ENCODE results near the gene ZNF385B. TPM values are rescaled to one million over a fixed set of nuclear protein-coding genes. Genes with fewer than 3 reads are reported as not detected.

ZNF385B gene
- total RNA-seq, 1 experiment from 2014 or later = 0.57 TPM

DNA sequence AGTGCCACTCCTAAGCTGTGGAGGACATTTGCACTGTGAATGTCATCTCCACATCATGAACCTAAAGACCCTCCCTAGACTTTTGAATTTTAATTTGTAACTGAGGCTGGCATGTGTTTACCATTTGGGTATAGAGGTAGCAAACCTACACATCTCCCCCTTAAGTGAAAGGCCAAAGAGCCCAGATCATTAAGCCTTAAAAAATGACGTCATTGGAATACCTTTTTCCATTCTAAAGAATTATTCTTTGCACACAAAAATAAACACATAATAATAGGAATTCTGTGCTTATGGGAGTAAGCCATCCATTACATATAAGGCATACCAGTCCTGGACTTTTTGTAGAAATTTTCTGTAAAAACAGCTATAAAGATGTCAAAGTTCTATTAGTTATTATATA, 38.9 kb downstream of the ZNF385B start:
- no peaks in the 10 kb centered on the region for H3K36me3 Mint-ChIP-seq (ENCODE audit: insufficient read depth, unreplicated experiment)
- H3K27me3 Mint-ChIP-seq (ENCODE audit: unreplicated experiment) = no peaks in the 10 kb centered on the region
- BruUV-seq (replicated peaks) = no TSS peak
- H3K4me3 Mint-ChIP-seq (ENCODE audit: low read depth, unreplicated experiment) = no peak overlapping the region
- no peak for DNase-seq
- peaks cover 6% of the 10 kb centered on the region for H3K4me1 Mint-ChIP-seq (ENCODE audit: low read depth, unreplicated experiment)
- CTCF ChIA-PET = no interaction called here
- no peaks in the 10 kb centered on the region for H3K9me3 Mint-ChIP-seq (ENCODE audit: low read depth, unreplicated experiment)
- H3K27ac Mint-ChIP-seq (ENCODE audit: unreplicated experiment) = no peak overlapping the region
- intact Hi-C loops (cut with micrococcal nuclease; ENCODE audit: unreplicated experiment) = no loop called here
- TF ChIP-seq, protein P1, sequence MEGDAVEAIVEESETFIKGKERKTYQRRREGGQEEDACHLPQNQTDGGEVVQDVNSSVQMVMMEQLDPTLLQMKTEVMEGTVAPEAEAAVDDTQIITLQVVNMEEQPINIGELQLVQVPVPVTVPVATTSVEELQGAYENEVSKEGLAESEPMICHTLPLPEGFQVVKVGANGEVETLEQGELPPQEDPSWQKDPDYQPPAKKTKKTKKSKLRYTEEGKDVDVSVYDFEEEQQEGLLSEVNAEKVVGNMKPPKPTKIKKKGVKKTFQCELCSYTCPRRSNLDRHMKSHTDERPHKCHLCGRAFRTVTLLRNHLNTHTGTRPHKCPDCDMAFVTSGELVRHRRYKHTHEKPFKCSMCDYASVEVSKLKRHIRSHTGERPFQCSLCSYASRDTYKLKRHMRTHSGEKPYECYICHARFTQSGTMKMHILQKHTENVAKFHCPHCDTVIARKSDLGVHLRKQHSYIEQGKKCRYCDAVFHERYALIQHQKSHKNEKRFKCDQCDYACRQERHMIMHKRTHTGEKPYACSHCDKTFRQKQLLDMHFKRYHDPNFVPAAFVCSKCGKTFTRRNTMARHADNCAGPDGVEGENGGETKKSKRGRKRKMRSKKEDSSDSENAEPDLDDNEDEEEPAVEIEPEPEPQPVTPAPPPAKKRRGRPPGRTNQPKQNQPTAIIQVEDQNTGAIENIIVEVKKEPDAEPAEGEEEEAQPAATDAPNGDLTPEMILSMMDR (IDR thresholded peaks at IDR 0.05; ENCODE audit: unreplicated experiment) = no peak

GRCh38 chr2:179818546-179818945, 42.9 kb downstream of the ZNF385B start:
- no peaks in the 10 kb centered on the region for H3K27me3 Mint-ChIP-seq (ENCODE audit: unreplicated experiment)
- no peaks in the 10 kb centered on the region for H3K36me3 Mint-ChIP-seq (ENCODE audit: insufficient read depth, unreplicated experiment)
- DNase-seq = no peak
- BruUV-seq (replicated peaks) = no TSS peak
- intact Hi-C loops (cut with micrococcal nuclease; ENCODE audit: unreplicated experiment) = no loop called here
- H3K9me3 Mint-ChIP-seq (ENCODE audit: low read depth, unreplicated experiment) = no peaks in the 10 kb centered on the region
- no peak overlapping the region for H3K4me3 Mint-ChIP-seq (ENCODE audit: low read depth, unreplicated experiment)
- peaks cover 12% of the 10 kb centered on the region for H3K4me1 Mint-ChIP-seq (ENCODE audit: low read depth, unreplicated experiment)
- TF ChIP-seq, protein P1 (IDR thresholded peaks at IDR 0.05; ENCODE audit: unreplicated experiment) = no peak
- CTCF ChIA-PET = interaction anchor here (0.7 kb wide), 1 partner anchor 812 kb away, joined by 3 read pairs; no protein-coding TSS in a partner anchor
- no peak overlapping the region for H3K27ac Mint-ChIP-seq (ENCODE audit: unreplicated experiment)

DNA sequence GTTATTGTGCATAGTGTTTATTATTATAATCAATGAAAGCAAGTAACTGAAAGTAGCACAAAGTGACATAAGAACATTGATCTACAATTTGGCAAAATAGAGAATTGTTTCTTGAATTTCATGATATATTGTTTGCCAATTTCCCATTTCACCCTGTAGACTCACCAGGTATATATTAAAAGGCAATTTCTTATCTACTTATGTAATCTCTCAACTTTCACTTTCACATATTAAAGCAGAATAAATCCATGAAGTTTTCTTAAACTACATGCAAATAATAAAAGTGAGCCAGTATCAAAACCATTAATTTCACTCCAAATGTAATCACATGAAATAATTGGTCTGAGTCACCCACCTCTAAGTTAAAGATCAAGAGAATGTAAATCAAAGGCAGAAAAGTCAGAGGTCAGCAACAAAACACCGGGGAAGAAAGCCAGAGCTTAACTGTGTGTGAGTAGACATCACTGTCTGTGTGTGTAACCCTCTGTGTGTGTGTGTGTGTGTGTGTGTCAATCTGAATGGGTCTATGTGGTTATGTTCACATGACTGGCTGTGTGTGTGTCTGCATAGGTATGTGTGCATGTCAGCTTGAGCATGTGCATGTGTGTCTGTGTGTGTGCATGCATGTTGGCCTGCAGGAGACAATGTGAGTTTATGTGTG, 44.1 kb downstream of the ZNF385B start:
- H3K36me3 Mint-ChIP-seq (ENCODE audit: insufficient read depth, unreplicated experiment) = no peaks in the 10 kb centered on the region
- intact Hi-C loops (cut with micrococcal nuclease; ENCODE audit: unreplicated experiment) = no loop called here

GRCh38 chr2:179814050-179814449, 47.4 kb downstream of the ZNF385B start:
- H3K9me3 Mint-ChIP-seq (ENCODE audit: low read depth, unreplicated experiment) = no peaks in the 10 kb centered on the region
- TF ChIP-seq, protein P1 (IDR thresholded peaks at IDR 0.05; ENCODE audit: unreplicated experiment) = no peak
- H3K36me3 Mint-ChIP-seq (ENCODE audit: insufficient read depth, unreplicated experiment) = no peaks in the 10 kb centered on the region
- BruUV-seq (replicated peaks) = no TSS peak
- no peaks in the 10 kb centered on the region for H3K27me3 Mint-ChIP-seq (ENCODE audit: unreplicated experiment)
- no peak overlapping the region for H3K4me3 Mint-ChIP-seq (ENCODE audit: low read depth, unreplicated experiment)
- CTCF ChIA-PET = no interaction called here
- DNase-seq = no peak
- H3K4me1 Mint-ChIP-seq (ENCODE audit: low read depth, unreplicated experiment) = peaks cover 12% of the 10 kb centered on the region
- no peak overlapping the region for H3K27ac Mint-ChIP-seq (ENCODE audit: unreplicated experiment)
- intact Hi-C loops (cut with micrococcal nuclease; ENCODE audit: unreplicated experiment) = no loop called here

More for the DNA sequence above, 44.1 kb downstream of the ZNF385B start:
- Mint-ChIP-seq H3K9me3 (ENCODE audit: low read depth, unreplicated experiment) (no peaks in the 10 kb centered on the region), H3K4me1 (ENCODE audit: low read depth, unreplicated experiment) (peaks cover 12% of the 10 kb centered on the region), H3K4me3 (ENCODE audit: low read depth, unreplicated experiment) (no peak overlapping the region), H3K27me3 (ENCODE audit: unreplicated experiment) (no peaks in the 10 kb centered on the region), H3K27ac (ENCODE audit: unreplicated experiment) (no peak overlapping the region)
- CTCF ChIA-PET = interaction anchor here (0.6 kb wide), 1 partner anchor 141 kb away, joined by 3 read pairs; no protein-coding TSS in a partner anchor
- DNase-seq = no peak
- TF ChIP-seq, protein P1 (IDR thresholded peaks at IDR 0.05; ENCODE audit: unreplicated experiment) = no peak
- no TSS peak for BruUV-seq (replicated peaks)

Data from Calu3 (cell line).